22Rv1 (cell line): ENCODE measurements around the gene FSD1.

Experiments
- H3K27ac ChIP-seq: fragments of 450-650 bp; 2 replicates; pipeline ENCODE4 v1.5.1; 2017
- CTCF ChIP-seq: fragments of 450-650 bp; IDR thresholded peaks from 2 replicates; pipeline ENCODE4 v1.5.1; 2017; ENCODE audit warnings: mild to moderate bottlenecking
- ZFX ChIP-seq: fragments of 450-650 bp; IDR thresholded peaks from 2 replicates; pipeline ENCODE4 v1.6.1; 2017; ENCODE audit warnings: antibody characterized with exemption, borderline replicate concordance

Gene FSD1

GRCh38 chr19:4362831-4363545, 58.6 kb downstream of the FSD1 start:
- H3K27ac ChIP-seq: 0 out of 2 replicates have a peak overlapping the region, but pooled peaks have one; percentile 15
- TF ChIP-seq ZFX (no peak), CTCF (peak; percentile 14; the same call in 1 of the 2 replicates)

DNA sequence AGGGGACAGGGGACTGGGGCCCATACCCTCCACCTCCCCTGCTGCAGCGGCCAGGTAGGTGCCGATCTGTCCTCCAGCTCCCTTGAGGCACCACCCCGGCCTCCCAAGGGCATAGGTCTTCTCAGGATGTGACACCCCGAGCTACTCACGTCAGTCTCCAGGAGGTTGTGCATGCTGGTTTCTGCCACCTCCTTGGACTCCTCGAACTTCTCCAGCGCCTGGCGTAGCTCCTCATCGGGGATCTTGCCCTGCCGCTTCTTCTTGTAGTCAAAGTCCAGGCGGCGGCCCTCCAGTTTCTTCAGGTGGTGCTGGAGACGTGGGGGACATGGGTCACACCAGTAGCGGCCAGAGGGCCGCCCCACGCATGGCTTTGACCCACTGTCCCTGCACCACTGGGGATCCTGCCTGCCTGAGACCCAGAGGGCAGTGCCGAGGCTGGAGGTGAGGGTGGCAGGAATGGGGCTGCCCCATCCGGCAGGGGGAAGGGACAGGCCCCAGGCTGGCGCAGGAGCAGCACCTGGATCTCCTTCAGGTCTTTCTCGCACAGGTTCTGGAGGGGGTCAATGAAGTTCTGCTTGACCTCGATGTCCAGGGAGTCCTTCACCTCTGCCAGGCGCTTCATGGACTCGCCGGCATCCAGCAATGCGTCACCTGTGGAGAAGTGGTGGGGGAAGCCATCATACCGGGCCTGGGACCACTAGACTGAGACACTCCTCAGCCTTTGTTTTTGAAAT, 59.3 kb downstream of the FSD1 start:
- TF ChIP-seq ZFX: no peak
- no peak for TF ChIP-seq CTCF
- 0 out of 2 replicates have a peak overlapping the region, but pooled peaks have one; percentile 15 for H3K27ac ChIP-seq

- no peak overlapping the region for H3K27ac ChIP-seq
- no peak for TF ChIP-seq ZFX
- no peak for TF ChIP-seq CTCF
Observed at GRCh38 chr19:4365341-4365740, 60.9 kb downstream of the FSD1 start.

DNA sequence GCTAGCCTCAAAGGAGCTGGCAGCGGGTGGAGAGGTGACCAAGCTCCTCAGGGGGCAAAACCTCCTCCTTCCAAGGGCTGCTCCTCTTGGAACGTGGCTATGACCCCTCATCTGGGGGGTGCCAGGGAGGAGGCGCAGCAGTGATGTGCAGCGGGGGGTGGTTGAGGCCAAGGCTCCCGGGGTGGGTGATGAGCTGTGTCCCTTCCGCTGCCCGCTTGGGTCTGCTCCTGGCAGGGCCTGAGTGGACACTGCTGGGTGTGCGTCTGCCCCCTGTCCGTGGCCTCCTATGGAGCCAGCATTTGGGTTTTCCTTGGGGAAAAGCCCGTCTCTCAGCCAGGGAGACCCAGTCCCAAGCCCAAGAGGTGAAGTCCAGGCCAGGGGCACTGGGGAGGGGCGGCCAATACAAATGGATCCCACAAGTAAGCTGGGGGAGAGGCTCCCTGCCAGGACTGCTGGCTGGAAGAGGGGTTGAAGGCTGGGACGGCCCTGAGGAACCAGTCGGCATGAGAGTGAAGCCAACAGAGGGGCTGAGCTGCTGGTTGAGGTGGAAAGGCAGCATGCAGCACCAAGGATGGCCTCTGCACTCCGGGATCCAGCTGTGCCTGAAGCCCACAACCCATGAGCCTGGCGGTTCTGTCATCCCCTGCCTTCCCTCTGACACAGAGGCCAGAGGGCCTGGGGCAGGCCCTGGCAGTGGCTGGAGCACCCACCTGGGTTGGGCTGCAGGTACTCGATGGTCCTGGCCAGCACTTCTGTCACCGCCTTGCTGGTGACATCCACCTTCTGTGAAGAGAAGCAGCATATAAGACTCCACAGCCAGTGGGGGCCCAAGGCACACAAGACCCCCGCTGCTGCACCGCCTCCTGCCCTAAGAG, 61.6 kb downstream of the FSD1 start:
- no peak overlapping the region for H3K27ac ChIP-seq
- TF ChIP-seq CTCF (no peak), ZFX (no peak)

GRCh38 chr19:4366666-4367335, 62.4 kb downstream of the FSD1 start:
- TF ChIP-seq ZFX (no peak), CTCF (no peak)
- no peak overlapping the region for H3K27ac ChIP-seq

- TF ChIP-seq ZFX (no peak), CTCF (no peak)
- H3K27ac ChIP-seq: no peak overlapping the region
Observed at GRCh38 chr19:4367336-4367723, 62.9 kb downstream of the FSD1 start.
